ENCODE data around the gene TAF1D. TPM values are rescaled to one million over a fixed set of nuclear protein-coding genes. Genes with fewer than 3 reads are reported as not detected.

TAF1D gene
- total RNA-seq, 3 donors from 2014 or later (not counting 1 experiment from before 2014, with no cell fraction given): 76.3 to 110 (median 109) TPM

DNA sequence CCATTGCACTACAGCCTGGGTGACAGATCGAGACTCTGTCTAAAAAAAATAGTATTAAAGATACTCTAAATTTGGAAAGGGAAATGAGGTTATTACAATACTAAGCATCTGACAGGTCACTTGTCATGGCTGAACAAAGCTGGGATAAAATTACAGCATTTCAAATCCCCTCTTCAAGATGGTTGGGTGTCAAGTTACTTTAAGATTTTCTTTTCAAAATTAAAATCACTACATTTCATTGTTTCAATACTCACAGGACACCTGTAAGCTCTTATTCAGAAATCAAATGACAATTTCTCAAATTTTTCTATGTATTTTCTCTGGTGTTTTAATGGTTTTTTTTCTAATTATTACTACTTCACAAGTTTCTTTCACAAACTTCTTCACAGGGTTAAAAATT is 5.7 kb downstream of the TAF1D start:
- H3K36me3 Mint-ChIP-seq: peaks cover 21% of the 10 kb centered on the region
- Histone ChIP-seq H3K36me3 (ENCODE audit: control insufficient read depth, insufficient read depth, low read length) (peaks cover 88% of the 10 kb centered on the region), H3K9me3 (ENCODE audit: control insufficient read depth, insufficient read depth, low read length) (no peaks in the 10 kb centered on the region), H3K27me3 (ENCODE audit: control insufficient read depth, insufficient read depth, low read length) (no peaks in the 10 kb centered on the region), H3K27ac (ENCODE audit: low read length) (no peak overlapping the region), H3K4me3 (ENCODE audit: low read length) (no peak overlapping the region), H3K4me1 (ENCODE audit: control insufficient read depth, insufficient read depth, low read length) (peaks cover 14% of the 10 kb centered on the region)
- intact Hi-C loops (cut with micrococcal nuclease): no loop called here
- peak overlapping the region; percentile 17 to 99 for H3K27ac Mint-ChIP-seq
- no peak overlapping the region for H3K4me3 Mint-ChIP-seq
- no peak for DNase-seq
- H3K4me1 Mint-ChIP-seq: peaks cover 47 to 58% of the 10 kb centered on the region in 2 donors
- ATAC-seq: no peak
- no peaks in the 10 kb centered on the region for H3K9me3 Mint-ChIP-seq
- TF ChIP-seq, protein P1, sequence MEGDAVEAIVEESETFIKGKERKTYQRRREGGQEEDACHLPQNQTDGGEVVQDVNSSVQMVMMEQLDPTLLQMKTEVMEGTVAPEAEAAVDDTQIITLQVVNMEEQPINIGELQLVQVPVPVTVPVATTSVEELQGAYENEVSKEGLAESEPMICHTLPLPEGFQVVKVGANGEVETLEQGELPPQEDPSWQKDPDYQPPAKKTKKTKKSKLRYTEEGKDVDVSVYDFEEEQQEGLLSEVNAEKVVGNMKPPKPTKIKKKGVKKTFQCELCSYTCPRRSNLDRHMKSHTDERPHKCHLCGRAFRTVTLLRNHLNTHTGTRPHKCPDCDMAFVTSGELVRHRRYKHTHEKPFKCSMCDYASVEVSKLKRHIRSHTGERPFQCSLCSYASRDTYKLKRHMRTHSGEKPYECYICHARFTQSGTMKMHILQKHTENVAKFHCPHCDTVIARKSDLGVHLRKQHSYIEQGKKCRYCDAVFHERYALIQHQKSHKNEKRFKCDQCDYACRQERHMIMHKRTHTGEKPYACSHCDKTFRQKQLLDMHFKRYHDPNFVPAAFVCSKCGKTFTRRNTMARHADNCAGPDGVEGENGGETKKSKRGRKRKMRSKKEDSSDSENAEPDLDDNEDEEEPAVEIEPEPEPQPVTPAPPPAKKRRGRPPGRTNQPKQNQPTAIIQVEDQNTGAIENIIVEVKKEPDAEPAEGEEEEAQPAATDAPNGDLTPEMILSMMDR (IDR thresholded peaks at IDR 0.05): no peak
- no CpG with 5 or more reads among the region's 1 CpG for WGBS (ENCODE audit: insufficient coverage)
- no peaks in the 10 kb centered on the region for H3K27me3 Mint-ChIP-seq (ENCODE audit: low read depth in 2 of 2)

DNA sequence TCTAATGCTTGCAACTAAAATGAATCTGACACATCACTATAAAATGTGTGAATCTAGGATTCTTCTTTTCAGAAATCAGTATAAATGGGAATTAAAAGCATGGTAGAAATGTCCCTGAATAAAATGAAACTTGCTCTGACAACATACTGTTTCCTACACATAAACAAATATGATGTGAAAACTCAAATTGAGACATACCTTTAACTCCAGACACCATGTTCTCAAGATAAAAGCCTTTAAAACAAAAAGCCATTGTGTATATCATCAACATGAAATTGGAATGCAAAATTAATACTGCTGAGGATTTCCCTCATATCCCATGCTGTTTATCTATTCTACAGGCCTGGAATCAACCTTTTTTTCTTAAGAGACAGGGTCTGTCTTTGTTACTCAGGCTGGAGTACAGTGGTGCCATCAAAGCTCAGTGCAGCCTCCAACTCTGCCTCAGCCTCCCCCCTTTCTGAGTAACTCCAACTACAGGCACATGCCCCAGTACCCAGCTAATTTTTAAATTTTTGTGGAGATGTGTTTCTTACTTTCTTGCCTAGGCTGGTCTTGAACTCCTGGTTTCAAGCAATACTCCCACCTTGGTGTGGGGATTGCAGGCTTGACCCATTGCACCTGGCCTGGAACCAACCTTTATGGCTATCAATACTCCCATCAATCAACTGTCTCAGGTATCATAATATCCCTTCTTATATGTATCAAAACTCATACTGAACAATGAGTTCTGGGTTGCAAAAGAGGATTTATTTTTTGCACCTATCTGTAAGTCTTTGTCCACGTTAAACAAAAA is 6.7 kb downstream of the TAF1D start:
- no peak overlapping the region for H3K4me3 Mint-ChIP-seq
- TF ChIP-seq, protein P1 (IDR thresholded peaks at IDR 0.05): no peak
- no peaks in the 10 kb centered on the region for H3K27me3 ChIP-seq (ENCODE audit: control insufficient read depth, insufficient read depth, low read length)

DNA sequence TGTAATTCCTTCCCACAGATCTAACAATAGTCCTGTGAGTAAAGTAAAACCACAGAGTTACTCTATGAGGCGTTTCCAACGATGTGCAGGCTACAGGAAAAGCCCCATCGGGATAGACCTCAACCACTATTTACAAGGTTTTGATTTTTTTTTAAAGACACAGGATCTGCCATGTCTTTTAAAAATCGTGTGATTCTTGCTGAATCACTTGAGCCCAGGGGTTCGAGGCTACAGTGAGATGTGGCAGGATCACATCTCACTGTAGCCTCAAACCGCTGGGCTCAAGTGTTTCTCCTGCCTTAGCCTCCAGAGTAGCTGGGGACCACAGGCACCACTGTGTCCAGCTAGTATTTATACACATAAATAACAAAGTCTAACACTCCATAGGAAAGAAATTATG is 7.8 kb downstream of the TAF1D start:
- H3K27ac Mint-ChIP-seq: no peak overlapping the region
- H3K36me3 Mint-ChIP-seq: peaks cover 28% of the 10 kb centered on the region
- no peaks in the 10 kb centered on the region for H3K9me3 Mint-ChIP-seq
- intact Hi-C loops (cut with micrococcal nuclease): no loop called here
- Histone ChIP-seq H3K27me3 (ENCODE audit: control insufficient read depth, insufficient read depth, low read length) (no peaks in the 10 kb centered on the region), H3K4me3 (ENCODE audit: low read length) (no peak overlapping the region), H3K36me3 (ENCODE audit: control insufficient read depth, insufficient read depth, low read length) (peaks cover 99% of the 10 kb centered on the region), H3K4me1 (ENCODE audit: control insufficient read depth, insufficient read depth, low read length) (peaks cover 4% of the 10 kb centered on the region), H3K27ac (ENCODE audit: low read length) (no peak overlapping the region), H3K9me3 (ENCODE audit: control insufficient read depth, insufficient read depth, low read length) (no peaks in the 10 kb centered on the region)
- WGBS (ENCODE audit: insufficient coverage): 49% methylated on average over 6 of the region's 6 CpGs
- TF ChIP-seq, protein P1 (IDR thresholded peaks at IDR 0.05): no peak
- H3K27me3 Mint-ChIP-seq (ENCODE audit: low read depth in 2 of 2): no peaks in the 10 kb centered on the region
- DNase-seq (no peak), ATAC-seq (no peak)
- H3K4me1 Mint-ChIP-seq: peaks cover 26 to 39% of the 10 kb centered on the region in 2 donors
- no peak overlapping the region for H3K4me3 Mint-ChIP-seq

More for the DNA sequence above, 6.7 kb downstream of the TAF1D start:
- WGBS (ENCODE audit: insufficient coverage): 86% methylated on average over 1 of the region's 1 CpG
- H3K9me3 Mint-ChIP-seq: no peaks in the 10 kb centered on the region
- peaks cover 7% of the 10 kb centered on the region for H3K4me1 ChIP-seq (ENCODE audit: control insufficient read depth, insufficient read depth, low read length)
- H3K4me1 Mint-ChIP-seq: peaks cover 38 to 48% of the 10 kb centered on the region in 2 donors
- ATAC-seq: no peak
- no peak overlapping the region for H3K27ac ChIP-seq (ENCODE audit: low read length)
- no peak overlapping the region for H3K4me3 ChIP-seq (ENCODE audit: low read length)
- H3K36me3 Mint-ChIP-seq: peaks cover 21% of the 10 kb centered on the region
- no peak for DNase-seq
- no peaks in the 10 kb centered on the region for H3K9me3 ChIP-seq (ENCODE audit: control insufficient read depth, insufficient read depth, low read length)
- intact Hi-C loops (cut with micrococcal nuclease): no loop called here
- peaks cover 97% of the 10 kb centered on the region for H3K36me3 ChIP-seq (ENCODE audit: control insufficient read depth, insufficient read depth, low read length)
- H3K27me3 Mint-ChIP-seq (ENCODE audit: low read depth in 2 of 2): no peaks in the 10 kb centered on the region
- peak overlapping the region; percentile 45 to 65 for H3K27ac Mint-ChIP-seq

All from natural killer cell (primary cell).